IMR-90 (cell line): Measurements from ENCODE around the gene KDM6A.

Source experiments
- CEBPB ChIP-seq: IDR thresholded peaks from 2 replicates; pipeline ENCODE4 v1.6.1; 2012; ENCODE audit warnings: low read depth, low read length, improper control_type of control experiment
- CTCF ChIP-seq: conservative IDR thresholded peaks from 2 replicates; pipeline ENCODE4 v1.5.1; 2012; ENCODE audit warnings: mild to moderate bottlenecking, low read depth, low read length, improper control_type of control experiment
- ELK1 ChIP-seq: fragments of 150-350 bp; IDR thresholded peaks from 2 replicates; pipeline ENCODE4 v1.6.1; 2016; ENCODE audit warnings: low read depth, mild to moderate bottlenecking, low read length, moderate library complexity, borderline replicate concordance
- MAZ ChIP-seq: IDR thresholded peaks from 2 replicates; pipeline ENCODE4 v1.6.1; 2012; ENCODE audit warnings: low read depth, mild to moderate bottlenecking, low read length, improper control_type of control experiment, moderate library complexity, borderline replicate concordance
- MXI1 ChIP-seq: IDR thresholded peaks from 2 replicates; pipeline ENCODE4 v1.6.1; 2012; ENCODE audit warnings: low read depth, mild to moderate bottlenecking, low read length, moderate library complexity, borderline replicate concordance
- NFE2L2 ChIP-seq: fragments of 150-350 bp; IDR thresholded peaks from 2 replicates; pipeline ENCODE4 v1.6.1; 2016; ENCODE audit warnings: low read depth, mild to moderate bottlenecking, low read length
- POLR2A ChIP-seq: IDR thresholded peaks from 2 replicates; pipeline ENCODE4 v1.6.1; 2012; ENCODE audit warnings: mild to moderate bottlenecking, low read depth, low read length
- RAD21 ChIP-seq: IDR thresholded peaks from 2 replicates; pipeline ENCODE4 v1.6.1; 2012; ENCODE audit warnings: low read length, improper control_type of control experiment
- RFX5 ChIP-seq: IDR thresholded peaks from 2 replicates; pipeline ENCODE4 v1.8.0; 2012; ENCODE audit warnings: low read depth, mild to moderate bottlenecking, low read length, moderate library complexity

GRCh38 chrX:44874420-44875184, 1.6 kb downstream of the KDM6A start:
- no peak for TF ChIP-seq CTCF
- TF ChIP-seq MAZ = peak; percentile 38; the same call in 1 of the 2 replicates
- TF ChIP-seq POLR2A = no peak
- TF ChIP-seq RFX5 = no peak
- no peak for TF ChIP-seq CEBPB
- TF ChIP-seq ELK1 = no peak
- no peak for TF ChIP-seq MXI1
- no peak for TF ChIP-seq NFE2L2
- TF ChIP-seq RAD21 = no peak
